ENCODE measurements around the gene TMEM41B. TPM values are rescaled to one million over a fixed set of nuclear protein-coding genes. Genes with fewer than 3 reads are reported as not detected.
"Not testable (repeated sequence)": the region's sequence is repeated elsewhere in the genome, so short reads cannot be mapped to it uniquely, and the experiment has no call there.

Gene TMEM41B
- total RNA-seq, 1 experiment from 2014 or later, result 65.1 TPM

DNA sequence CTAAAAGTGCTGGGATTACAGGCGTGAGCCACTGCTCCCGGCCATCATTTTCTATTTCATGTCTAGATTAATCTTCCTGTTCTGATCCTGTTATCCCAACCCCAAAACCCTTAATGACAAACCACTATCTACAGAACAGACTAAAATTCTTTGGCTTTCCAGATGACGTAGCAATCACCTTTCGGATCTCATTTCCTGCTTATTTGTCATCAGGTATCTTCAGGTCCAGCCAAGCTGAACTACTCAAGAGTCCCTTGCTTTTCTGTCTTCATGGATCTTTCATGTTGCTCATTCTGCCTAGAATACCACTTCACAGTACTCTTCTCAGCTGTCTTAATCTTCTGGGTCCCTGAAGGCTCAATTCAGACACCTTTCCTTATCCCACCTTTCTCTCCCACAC is 42.6 kb upstream of the TMEM41B start:
- Histone ChIP-seq H3F3A (ENCODE audit: insufficient read depth, low read depth) (peaks cover 9% of the 10 kb centered on the region), H3K9me3 (ENCODE audit: insufficient read depth, low read depth) (no peaks in the 10 kb centered on the region), H3K4me2 (no peak overlapping the region), H2AFZ (no peak overlapping the region), H3K4me3 (no peak overlapping the region), H3K9me2 (ENCODE audit: insufficient read depth) (no peaks in the 10 kb centered on the region), H3K4me1 (replicated peaks; ENCODE audit: insufficient read depth) (peaks cover 12% of the 10 kb centered on the region), H3K27me3 (ENCODE audit: insufficient read depth, low read depth) (no peaks in the 10 kb centered on the region), H4K20me1 (ENCODE audit: insufficient read depth) (no peaks in the 10 kb centered on the region), H3K79me2 (ENCODE audit: low read depth) (no peaks in the 10 kb centered on the region), H3K27ac (no peak overlapping the region), H3K36me3 (ENCODE audit: low read depth) (no peaks in the 10 kb centered on the region)
- DNase-seq, result no peak
- CTCF ChIA-PET, result no interaction called here
- intact Hi-C loops (cut with micrococcal nuclease; ENCODE audit: unreplicated experiment), result no loop called here
- POLR2A ChIA-PET (ENCODE audit: unreplicated experiment), result no interaction called here
- no peak for TF ChIP-seq EZH2 (IDR thresholded peaks at IDR 0.05; ENCODE audit: low read depth)
- TF ChIP-seq CTCF (conservative IDR thresholded peaks at IDR 0.05), result no peak
- no TSS peak for BruUV-seq (replicated peaks)

DNA sequence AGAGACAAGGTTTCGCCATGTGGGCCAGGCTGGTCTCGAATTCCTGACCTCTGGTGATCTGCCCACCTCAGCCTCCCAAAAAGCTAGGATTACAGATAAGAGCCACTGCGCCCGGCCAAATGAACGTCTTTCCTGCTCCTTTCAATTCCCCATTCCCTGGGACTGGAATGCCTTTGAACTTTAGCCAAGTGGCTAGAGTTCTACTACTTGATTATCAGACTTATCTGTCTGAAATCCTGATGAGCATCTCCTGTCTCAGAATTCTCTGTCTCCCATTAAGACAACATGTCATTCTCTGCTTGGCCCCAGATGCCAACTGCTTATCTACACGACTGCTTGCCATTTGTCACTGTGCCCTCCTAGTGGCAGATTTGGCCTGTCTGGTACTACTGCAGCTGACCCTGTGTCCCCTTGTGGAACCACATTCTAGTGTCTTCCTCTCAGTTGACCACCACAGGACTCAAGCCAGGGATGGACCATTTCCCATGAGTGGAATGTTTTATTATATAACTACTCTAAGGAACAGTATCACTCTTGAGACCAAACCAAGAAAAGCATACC is 37.0 kb upstream of the TMEM41B start:
- TF ChIP-seq CTCF (conservative IDR thresholded peaks at IDR 0.05) (no peak), EZH2 (IDR thresholded peaks at IDR 0.05; ENCODE audit: low read depth) (no peak)
- no peaks in the 10 kb centered on the region for H3K4me1 ChIP-seq (replicated peaks; ENCODE audit: insufficient read depth)
- no peaks in the 10 kb centered on the region for H3K9me2 ChIP-seq (ENCODE audit: insufficient read depth)
- H4K20me1 ChIP-seq (ENCODE audit: insufficient read depth), result no peaks in the 10 kb centered on the region
- intact Hi-C loops (cut with micrococcal nuclease; ENCODE audit: unreplicated experiment), result no loop called here
- BruUV-seq (replicated peaks), result no TSS peak
- H2AFZ ChIP-seq, result no peak overlapping the region
- H3K27me3 ChIP-seq (ENCODE audit: insufficient read depth, low read depth), result no peaks in the 10 kb centered on the region
- H3K79me2 ChIP-seq (ENCODE audit: low read depth), result no peaks in the 10 kb centered on the region
- H3K36me3 ChIP-seq (ENCODE audit: low read depth), result no peaks in the 10 kb centered on the region
- no peak overlapping the region for H3K27ac ChIP-seq
- no peak overlapping the region for H3K4me2 ChIP-seq
- no peak overlapping the region for H3K4me3 ChIP-seq
- POLR2A ChIA-PET (ENCODE audit: unreplicated experiment), result no interaction called here
- DNase-seq, result no peak
- no peaks in the 10 kb centered on the region for H3K9me3 ChIP-seq (ENCODE audit: insufficient read depth, low read depth)
- H3F3A ChIP-seq (ENCODE audit: insufficient read depth, low read depth), result no peaks in the 10 kb centered on the region
- CTCF ChIA-PET, result no interaction called here

DNA sequence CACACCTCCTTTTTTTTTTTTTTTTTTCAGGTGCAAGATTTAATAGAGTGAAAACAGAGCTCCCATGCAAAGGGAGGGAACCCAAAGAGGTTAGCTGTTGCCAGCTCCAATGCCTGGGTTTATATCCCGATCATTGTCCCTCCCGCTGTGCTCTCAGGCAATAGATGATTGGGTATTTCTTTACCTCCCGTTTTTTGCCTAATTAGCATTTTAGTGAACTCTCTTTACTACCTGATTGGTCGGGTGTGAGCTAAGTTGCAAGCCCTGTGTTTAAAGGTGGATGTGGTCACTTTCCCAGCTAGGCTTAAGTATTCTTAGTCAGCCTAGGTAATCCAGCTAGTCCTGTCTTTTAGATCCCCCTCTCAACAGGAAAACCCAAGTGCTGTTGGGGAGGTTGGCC is 33.4 kb upstream of the TMEM41B start:
- H3K36me3 ChIP-seq (ENCODE audit: low read depth); H3K4me1 ChIP-seq (replicated peaks; ENCODE audit: insufficient read depth); DNase-seq; H2AFZ ChIP-seq; CTCF ChIA-PET; intact Hi-C loops (cut with micrococcal nuclease; ENCODE audit: unreplicated experiment); H3K27ac ChIP-seq; H3K79me2 ChIP-seq (ENCODE audit: low read depth); H3K27me3 ChIP-seq (ENCODE audit: insufficient read depth, low read depth); H3K4me2 ChIP-seq; H3K4me3 ChIP-seq; BruUV-seq (replicated peaks); POLR2A ChIA-PET (ENCODE audit: unreplicated experiment); H3K9me3 ChIP-seq (ENCODE audit: insufficient read depth, low read depth); H3K9me2 ChIP-seq (ENCODE audit: insufficient read depth); H3F3A ChIP-seq (ENCODE audit: insufficient read depth, low read depth); H4K20me1 ChIP-seq (ENCODE audit: insufficient read depth): not testable (repeated sequence)

DNA sequence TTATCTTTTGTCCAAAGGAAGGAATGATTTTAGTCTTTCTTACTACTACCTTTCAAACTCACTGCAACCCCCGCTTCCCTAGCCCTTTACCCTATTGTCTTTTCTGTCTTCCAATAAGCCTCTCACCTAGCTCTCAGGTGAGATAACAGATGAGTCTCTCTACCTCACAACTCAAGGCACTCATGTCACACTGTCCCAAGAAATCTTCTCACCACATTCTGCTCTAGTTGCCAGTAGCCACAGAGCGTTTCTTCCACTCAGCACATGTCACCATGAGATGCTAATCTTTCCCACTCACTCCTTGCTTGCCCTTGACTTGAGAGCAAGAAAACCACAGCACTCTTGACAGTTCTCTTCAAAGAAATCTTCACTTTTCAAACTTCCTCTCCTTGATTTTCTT is 32.7 kb upstream of the TMEM41B start:
- POLR2A ChIA-PET (ENCODE audit: unreplicated experiment), result no interaction called here

More for the DNA sequence above, 32.7 kb upstream of the TMEM41B start:
- Histone ChIP-seq H3K9me2 (ENCODE audit: insufficient read depth) (no peaks in the 10 kb centered on the region), H3K4me1 (replicated peaks; ENCODE audit: insufficient read depth) (0 out of 2 replicates have a peak, but pooled peaks cover 3% of the 10 kb centered on the region), H3K79me2 (ENCODE audit: low read depth) (no peaks in the 10 kb centered on the region), H4K20me1 (ENCODE audit: insufficient read depth) (no peaks in the 10 kb centered on the region), H3K27me3 (ENCODE audit: insufficient read depth, low read depth) (no peaks in the 10 kb centered on the region), H3K27ac (no peak overlapping the region), H3K9me3 (ENCODE audit: insufficient read depth, low read depth) (no peaks in the 10 kb centered on the region), H3K4me2 (no peak overlapping the region), H2AFZ (no peak overlapping the region), H3K36me3 (ENCODE audit: low read depth) (no peaks in the 10 kb centered on the region), H3K4me3 (no peak overlapping the region), H3F3A (ENCODE audit: insufficient read depth, low read depth) (peaks cover under 1% of the 10 kb centered on the region; the same call in 1 of the 2 replicates)
- BruUV-seq (replicated peaks), result no TSS peak
- DNase-seq, result no peak
- intact Hi-C loops (cut with micrococcal nuclease; ENCODE audit: unreplicated experiment), result no loop called here
- CTCF ChIA-PET, result no interaction called here
- no peak for TF ChIP-seq EZH2 (IDR thresholded peaks at IDR 0.05; ENCODE audit: low read depth)
- no peak for TF ChIP-seq CTCF (conservative IDR thresholded peaks at IDR 0.05)
